GM23338 (cell line): ENCODE results near the gene DACH2. TPM values are rescaled to one million over a fixed set of nuclear protein-coding genes. Genes with fewer than 3 reads are reported as not detected.

ENCODE experiments used
- ATAC-seq: fragments of 200-7000 bp; cut with Tn5 transposase; 3 replicates; pipeline ENCODE4 v1.9.1; 2020
- DNase-seq: peaks from one replicate; pipeline ENCODE4 v3.0.0-alpha.2; 2015; ENCODE audit warnings: low spot score
- H2AFZ ChIP-seq: fragments of 200-600 bp; sonication (generic); 2 replicates; pipeline ENCODE4 v1.8.0; 2016; ENCODE audit warnings: antibody characterized with exemption, mild to moderate bottlenecking, moderate library complexity
- H3F3A ChIP-seq: fragments of 200-600 bp; sonication (generic); replicated peaks from 2 replicates; pipeline ENCODE4 v1.8.0; 2017; ENCODE audit warnings: antibody characterized with exemption, mixed run types, low read depth
- H3K27ac ChIP-seq: fragments of 200-600 bp; sonication (generic); 2 replicates; pipeline ENCODE4 v1.6.1; 2016; ENCODE audit warnings: low read depth
- H3K27me3 ChIP-seq: fragments of 200-600 bp; sonication (generic); 2 replicates; pipeline ENCODE4 v1.8.0; 2016; ENCODE audit warnings: mild to moderate bottlenecking, mixed run types, moderate library complexity; ENCODE audit not compliant: insufficient read depth
- H3K36me3 ChIP-seq: fragments of 200-600 bp; sonication (generic); 2 replicates; pipeline ENCODE4 v1.8.0; 2016; ENCODE audit warnings: mild to moderate bottlenecking; ENCODE audit not compliant: insufficient read depth
- H3K4me1 ChIP-seq: fragments of 200-600 bp; sonication (generic); 2 replicates; pipeline ENCODE4 v1.8.0; 2016; ENCODE audit warnings: mild to moderate bottlenecking, moderate library complexity; ENCODE audit not compliant: insufficient read depth
- H3K4me2 ChIP-seq: fragments of 200-600 bp; sonication (generic); 2 replicates; pipeline ENCODE4 v1.7.1; 2017; ENCODE audit warnings: mixed run types
- H3K4me3 ChIP-seq: fragments of 200-600 bp; sonication (generic); 2 replicates; pipeline ENCODE4 v1.6.1; 2016; ENCODE audit warnings: mixed run types
- H3K79me2 ChIP-seq: fragments of 200-600 bp; sonication (generic); replicated peaks from 2 replicates; pipeline ENCODE4 v1.8.0; 2017; ENCODE audit warnings: mild to moderate bottlenecking; ENCODE audit not compliant: insufficient read depth
- H3K9me2 ChIP-seq: fragments of 200-600 bp; sonication (generic); 2 replicates; pipeline ENCODE4 v1.8.0; 2017; ENCODE audit not compliant: insufficient read depth
- H4K20me1 ChIP-seq: fragments of 200-600 bp; sonication (generic); replicated peaks from 2 replicates; pipeline ENCODE4 v1.8.0; 2017; ENCODE audit warnings: mild to moderate bottlenecking; ENCODE audit not compliant: insufficient read depth
- H3K27ac Mint-ChIP-seq: 2 replicates; pipeline ENCODE4 v1.8.0; 2020; ENCODE audit warnings: inconsistent platforms, mild to moderate bottlenecking, moderate library complexity, mixed read lengths
- H3K27me3 Mint-ChIP-seq: 3 replicates; pipeline ENCODE4 v1.8.0; 2022; ENCODE audit warnings: low read depth, mild to moderate bottlenecking, moderate library complexity, mixed read lengths, inconsistent platforms; ENCODE audit not compliant: insufficient read depth, poor library complexity
- H3K36me3 Mint-ChIP-seq: 3 replicates; pipeline ENCODE4 v1.8.0; 2021; ENCODE audit warnings: low read depth, mild to moderate bottlenecking, inconsistent platforms, moderate library complexity, mixed read lengths
- H3K4me1 Mint-ChIP-seq: 3 replicates; pipeline ENCODE4 v1.8.0; 2020; ENCODE audit warnings: mild to moderate bottlenecking, inconsistent platforms, mixed read lengths
- H3K4me3 Mint-ChIP-seq: 3 replicates; pipeline ENCODE4 v1.8.0; 2021; ENCODE audit warnings: moderate library complexity, mild to moderate bottlenecking, inconsistent platforms, mixed read lengths
- H3K9me3 Mint-ChIP-seq: 3 replicates; pipeline ENCODE4 v1.8.0; 2020; ENCODE audit warnings: moderate library complexity, mild to moderate bottlenecking, inconsistent platforms, mixed read lengths
- CREB1 ChIP-seq: fragments of 250-450 bp; sonication (Bioruptor Pico); IDR thresholded peaks from 2 replicates; pipeline ENCODE4 v1.5.0; 2020; ENCODE audit warnings: low read depth, mild to moderate bottlenecking, moderate library complexity
- CTCF ChIP-seq, 2 experiments: fragments of 200-600 bp in 1 of 2; sonication (generic) in 1 of 2; conservative IDR thresholded peaks; 2 replicates each; pipeline versions ENCODE4 v1.5.1 to v1.6.1; 2016 to 2017; ENCODE audit warnings: antibody characterized with exemption in 2 of 2, low read depth in 2 of 2, mild to moderate bottlenecking in 2 of 2, moderate library complexity in 1 of 2
- ETS1 ChIP-seq: IDR thresholded peaks from 2 replicates; pipeline ENCODE4 v1.6.1; 2016; ENCODE audit warnings: antibody characterized with exemption
- EZH2 ChIP-seq: fragments of 200-600 bp; sonication (generic); IDR thresholded peaks from one replicate; pipeline ENCODE4 v1.8.0; 2017; ENCODE audit warnings: antibody characterized with exemption, mild to moderate bottlenecking, low read depth; ENCODE audit not compliant: unreplicated experiment
- EZH2phosphoT487 ChIP-seq: fragments of 200-600 bp; sonication (generic); IDR thresholded peaks from one replicate; pipeline ENCODE4 v1.8.1; 2018; ENCODE audit warnings: antibody characterized with exemption; ENCODE audit not compliant: unreplicated experiment
- JUNB ChIP-seq: IDR thresholded peaks from one replicate; pipeline ENCODE4 v1.6.1; 2016; ENCODE audit warnings: antibody characterized with exemption; ENCODE audit not compliant: unreplicated experiment
- NANOG ChIP-seq: IDR thresholded peaks from 2 replicates; pipeline ENCODE4 v1.6.1; 2016; ENCODE audit warnings: antibody characterized with exemption, borderline replicate concordance
- POLR2AphosphoS5 ChIP-seq: IDR thresholded peaks from 2 replicates; pipeline ENCODE4 v1.6.1; 2016; ENCODE audit warnings: antibody characterized with exemption, low read depth
- STAT1 ChIP-seq: IDR thresholded peaks from one replicate; pipeline ENCODE4 v1.6.1; 2016; ENCODE audit warnings: antibody characterized with exemption; ENCODE audit not compliant: unreplicated experiment
- ZNF114 ChIP-seq: fragments of 250-450 bp; sonication (Bioruptor Pico); IDR thresholded peaks from 2 replicates; pipeline ENCODE4 v1.5.0; 2020; ENCODE audit warnings: mild to moderate bottlenecking, moderate library complexity
- ZNF331 ChIP-seq: fragments of 250-450 bp; sonication (Bioruptor Pico); IDR thresholded peaks from 2 replicates; pipeline ENCODE4 v1.5.0; 2020; ENCODE audit warnings: low read depth, mild to moderate bottlenecking, moderate library complexity
- polyA plus RNA-seq: library from polyadenylated mRNA; unstranded; fragments of >200 nt; fragmentation: Nextera tagmentation; extraction: Ambion mirVana; gene quantifications from 2 replicates; pipeline ENCODE4 v1.2.1, GENCODE V29; 2016
- total RNA-seq: library from RNA; depleted of rRNA; stranded (reverse); fragments of >200 nt; shearing (Covaris generic); gene quantifications from 2 replicates; pipeline ENCODE4 v1.2.3, GENCODE V29; 2014
- TF ChIP-seq, protein P1 (sequence below): IDR thresholded peaks from one replicate; pipeline ENCODE4 v1.6.1; 2018; ENCODE audit warnings: antibody characterized with exemption; ENCODE audit not compliant: unreplicated experiment
- TF ChIP-seq, protein P2 (sequence below): fragments of 250-450 bp; sonication (Bioruptor Pico); IDR thresholded peaks from 2 replicates; pipeline ENCODE4 v1.5.0; 2020; ENCODE audit warnings: mild to moderate bottlenecking, moderate library complexity

The DACH2 gene
- total and polyA plus RNA-seq, 2 experiments from 2014 or later: 2.4 to 4.6 TPM

GRCh38 chrX:86845101-86845500, 696.9 kb downstream of the DACH2 start:
- Histone ChIP-seq H3K4me3 (no peak overlapping the region), H3K4me2 (no peak overlapping the region), H4K20me1 (no peaks in the 10 kb centered on the region), H3K9me2 (no peaks in the 10 kb centered on the region), H3K36me3 (no peaks in the 10 kb centered on the region), H2AFZ (no peak overlapping the region), H3F3A (no peaks in the 10 kb centered on the region), H3K4me1 (no peaks in the 10 kb centered on the region), H3K27me3 (no peaks in the 10 kb centered on the region), H3K79me2 (no peaks in the 10 kb centered on the region), H3K27ac (no peak overlapping the region)
- H3K4me3 Mint-ChIP-seq: no peak overlapping the region
- ATAC-seq (no peak), DNase-seq (no peak)
- no peaks in the 10 kb centered on the region for H3K9me3 Mint-ChIP-seq
- H3K36me3 Mint-ChIP-seq: no peaks in the 10 kb centered on the region
- TF ChIP-seq CREB1 (no peak), EZH2phosphoT487 (no peak), ETS1 (no peak), EZH2 (no peak), POLR2AphosphoS5 (no peak), CTCF (conservative IDR thresholded peaks at IDR 0.05; ENCODE audit: low read depth in 2 of 2) (no peak), NANOG (no peak), ZNF331 (no peak), ZNF114 (no peak), JUNB (no peak), STAT1 (no peak)
- TF ChIP-seq, protein P1, sequence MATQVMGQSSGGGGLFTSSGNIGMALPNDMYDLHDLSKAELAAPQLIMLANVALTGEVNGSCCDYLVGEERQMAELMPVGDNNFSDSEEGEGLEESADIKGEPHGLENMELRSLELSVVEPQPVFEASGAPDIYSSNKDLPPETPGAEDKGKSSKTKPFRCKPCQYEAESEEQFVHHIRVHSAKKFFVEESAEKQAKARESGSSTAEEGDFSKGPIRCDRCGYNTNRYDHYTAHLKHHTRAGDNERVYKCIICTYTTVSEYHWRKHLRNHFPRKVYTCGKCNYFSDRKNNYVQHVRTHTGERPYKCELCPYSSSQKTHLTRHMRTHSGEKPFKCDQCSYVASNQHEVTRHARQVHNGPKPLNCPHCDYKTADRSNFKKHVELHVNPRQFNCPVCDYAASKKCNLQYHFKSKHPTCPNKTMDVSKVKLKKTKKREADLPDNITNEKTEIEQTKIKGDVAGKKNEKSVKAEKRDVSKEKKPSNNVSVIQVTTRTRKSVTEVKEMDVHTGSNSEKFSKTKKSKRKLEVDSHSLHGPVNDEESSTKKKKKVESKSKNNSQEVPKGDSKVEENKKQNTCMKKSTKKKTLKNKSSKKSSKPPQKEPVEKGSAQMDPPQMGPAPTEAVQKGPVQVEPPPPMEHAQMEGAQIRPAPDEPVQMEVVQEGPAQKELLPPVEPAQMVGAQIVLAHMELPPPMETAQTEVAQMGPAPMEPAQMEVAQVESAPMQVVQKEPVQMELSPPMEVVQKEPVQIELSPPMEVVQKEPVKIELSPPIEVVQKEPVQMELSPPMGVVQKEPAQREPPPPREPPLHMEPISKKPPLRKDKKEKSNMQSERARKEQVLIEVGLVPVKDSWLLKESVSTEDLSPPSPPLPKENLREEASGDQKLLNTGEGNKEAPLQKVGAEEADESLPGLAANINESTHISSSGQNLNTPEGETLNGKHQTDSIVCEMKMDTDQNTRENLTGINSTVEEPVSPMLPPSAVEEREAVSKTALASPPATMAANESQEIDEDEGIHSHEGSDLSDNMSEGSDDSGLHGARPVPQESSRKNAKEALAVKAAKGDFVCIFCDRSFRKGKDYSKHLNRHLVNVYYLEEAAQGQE: no peak
- TF ChIP-seq, protein P2, sequence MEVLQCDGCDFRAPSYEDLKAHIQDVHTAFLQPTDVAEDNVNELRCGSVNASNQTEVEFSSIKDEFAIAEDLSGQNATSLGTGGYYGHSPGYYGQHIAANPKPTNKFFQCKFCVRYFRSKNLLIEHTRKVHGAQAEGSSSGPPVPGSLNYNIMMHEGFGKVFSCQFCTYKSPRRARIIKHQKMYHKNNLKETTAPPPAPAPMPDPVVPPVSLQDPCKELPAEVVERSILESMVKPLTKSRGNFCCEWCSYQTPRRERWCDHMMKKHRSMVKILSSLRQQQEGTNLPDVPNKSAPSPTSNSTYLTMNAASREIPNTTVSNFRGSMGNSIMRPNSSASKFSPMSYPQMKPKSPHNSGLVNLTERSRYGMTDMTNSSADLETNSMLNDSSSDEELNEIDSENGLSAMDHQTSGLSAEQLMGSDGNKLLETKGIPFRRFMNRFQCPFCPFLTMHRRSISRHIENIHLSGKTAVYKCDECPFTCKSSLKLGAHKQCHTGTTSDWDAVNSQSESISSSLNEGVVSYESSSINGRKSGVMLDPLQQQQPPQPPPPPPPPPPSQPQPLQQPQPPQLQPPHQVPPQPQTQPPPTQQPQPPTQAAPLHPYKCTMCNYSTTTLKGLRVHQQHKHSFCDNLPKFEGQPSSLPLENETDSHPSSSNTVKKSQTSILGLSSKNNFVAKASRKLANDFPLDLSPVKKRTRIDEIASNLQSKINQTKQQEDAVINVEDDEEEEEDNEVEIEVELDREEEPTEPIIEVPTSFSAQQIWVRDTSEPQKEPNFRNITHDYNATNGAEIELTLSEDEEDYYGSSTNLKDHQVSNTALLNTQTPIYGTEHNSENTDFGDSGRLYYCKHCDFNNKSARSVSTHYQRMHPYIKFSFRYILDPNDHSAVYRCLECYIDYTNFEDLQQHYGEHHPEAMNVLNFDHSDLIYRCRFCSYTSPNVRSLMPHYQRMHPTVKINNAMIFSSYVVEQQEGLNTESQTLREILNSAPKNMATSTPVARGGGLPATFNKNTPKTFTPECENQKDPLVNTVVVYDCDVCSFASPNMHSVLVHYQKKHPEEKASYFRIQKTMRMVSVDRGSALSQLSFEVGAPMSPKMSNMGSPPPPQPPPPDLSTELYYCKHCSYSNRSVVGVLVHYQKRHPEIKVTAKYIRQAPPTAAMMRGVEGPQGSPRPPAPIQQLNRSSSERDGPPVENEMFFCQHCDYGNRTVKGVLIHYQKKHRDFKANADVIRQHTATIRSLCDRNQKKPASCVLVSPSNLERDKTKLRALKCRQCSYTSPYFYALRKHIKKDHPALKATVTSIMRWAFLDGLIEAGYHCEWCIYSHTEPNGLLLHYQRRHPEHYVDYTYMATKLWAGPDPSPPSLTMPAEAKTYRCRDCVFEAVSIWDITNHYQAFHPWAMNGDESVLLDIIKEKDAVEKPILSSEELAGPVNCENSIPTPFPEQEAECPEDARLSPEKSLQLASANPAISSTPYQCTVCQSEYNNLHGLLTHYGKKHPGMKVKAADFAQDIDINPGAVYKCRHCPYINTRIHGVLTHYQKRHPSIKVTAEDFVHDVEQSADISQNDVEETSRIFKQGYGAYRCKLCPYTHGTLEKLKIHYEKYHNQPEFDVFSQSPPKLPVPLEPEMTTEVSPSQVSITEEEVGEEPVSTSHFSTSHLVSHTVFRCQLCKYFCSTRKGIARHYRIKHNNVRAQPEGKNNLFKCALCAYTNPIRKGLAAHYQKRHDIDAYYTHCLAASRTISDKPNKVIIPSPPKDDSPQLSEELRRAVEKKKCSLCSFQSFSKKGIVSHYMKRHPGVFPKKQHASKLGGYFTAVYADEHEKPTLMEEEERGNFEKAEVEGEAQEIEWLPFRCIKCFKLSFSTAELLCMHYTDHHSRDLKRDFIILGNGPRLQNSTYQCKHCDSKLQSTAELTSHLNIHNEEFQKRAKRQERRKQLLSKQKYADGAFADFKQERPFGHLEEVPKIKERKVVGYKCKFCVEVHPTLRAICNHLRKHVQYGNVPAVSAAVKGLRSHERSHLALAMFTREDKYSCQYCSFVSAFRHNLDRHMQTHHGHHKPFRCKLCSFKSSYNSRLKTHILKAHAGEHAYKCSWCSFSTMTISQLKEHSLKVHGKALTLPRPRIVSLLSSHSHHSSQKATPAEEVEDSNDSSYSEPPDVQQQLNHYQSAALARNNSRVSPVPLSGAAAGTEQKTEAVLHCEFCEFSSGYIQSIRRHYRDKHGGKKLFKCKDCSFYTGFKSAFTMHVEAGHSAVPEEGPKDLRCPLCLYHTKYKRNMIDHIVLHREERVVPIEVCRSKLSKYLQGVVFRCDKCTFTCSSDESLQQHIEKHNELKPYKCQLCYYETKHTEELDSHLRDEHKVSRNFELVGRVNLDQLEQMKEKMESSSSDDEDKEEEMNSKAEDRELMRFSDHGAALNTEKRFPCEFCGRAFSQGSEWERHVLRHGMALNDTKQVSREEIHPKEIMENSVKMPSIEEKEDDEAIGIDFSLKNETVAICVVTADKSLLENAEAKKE (CRISPR knock-in tag): no peak
- peaks cover 1% of the 10 kb centered on the region for H3K27me3 Mint-ChIP-seq
- H3K27ac Mint-ChIP-seq: no peak overlapping the region
- H3K4me1 Mint-ChIP-seq: no peaks in the 10 kb centered on the region
